Endothelial cell of hepatic sinusoid (primary cell): ENCODE results near the gene TMEM9B.

Source experiments
- in situ Hi-C: cut with HindIII; loops from 2 replicates; pipeline ENCODE4 v1.10.0; 2017; ENCODE audit warnings: low sequenced_read_pairs

The TMEM9B gene

GRCh38 chr11:8973121-8973520, 8.9 kb upstream of the TMEM9B start:
- in situ Hi-C loops: no loop called here

- in situ Hi-C loops: no loop called here
Observed at GRCh38 chr11:8971924-8972316, 7.7 kb upstream of the TMEM9B start.

- in situ Hi-C loops: no loop called here
Observed at GRCh38 chr11:8971196-8971923, 7.1 kb upstream of the TMEM9B start.

GRCh38 chr11:8967184-8967583, 2.9 kb upstream of the TMEM9B start:
- in situ Hi-C loops: no loop called here

GRCh38 chr11:8963569-8964323, 496 bp downstream of the TMEM9B start:
- in situ Hi-C loops: no loop called here

GRCh38 chr11:8962841-8963240, 1.4 kb downstream of the TMEM9B start:
- in situ Hi-C loops: no loop called here

- in situ Hi-C loops: no loop called here
Observed at GRCh38 chr11:8961401-8961800, 2.8 kb downstream of the TMEM9B start.

GRCh38 chr11:8959546-8960166, 4.6 kb downstream of the TMEM9B start:
- in situ Hi-C loops: no loop called here

- in situ Hi-C loops: no loop called here
Observed at GRCh38 chr11:8956860-8957259, 7.4 kb downstream of the TMEM9B start.

GRCh38 chr11:8948886-8949285, 15.4 kb downstream of the TMEM9B start:
- in situ Hi-C loops: loop anchor here (5.0 kb wide), 1 partner anchor 62 kb away; no protein-coding TSS in a partner anchor

- in situ Hi-C loops: loop anchor here (5.0 kb wide), 1 partner anchor 60 kb away; no protein-coding TSS in a partner anchor
Observed at GRCh38 chr11:8947230-8947943, 16.9 kb downstream of the TMEM9B start.

- in situ Hi-C loops: no loop called here
Observed at GRCh38 chr11:8942518-8943066, 21.6 kb downstream of the TMEM9B start, which contains the start of gene ASCL3. Gene ASCL3, minus strand, starts transcription at chr11:8943016. Its CDS starts 4,855 bp downstream, at chr11:8938161.

- in situ Hi-C loops: no loop called here
Observed at GRCh38 chr11:8941341-8942103, 22.7 kb downstream of the TMEM9B start.

- in situ Hi-C loops: loop anchor here (5.0 kb wide), 1 partner anchor 105 kb away; no protein-coding TSS in a partner anchor
Observed at GRCh38 chr11:8937659-8938058, 26.6 kb downstream of the TMEM9B start.

GRCh38 chr11:8937159-8937558, 27.1 kb downstream of the TMEM9B start:
- in situ Hi-C loops: loop anchor here (5.0 kb wide), 1 partner anchor 105 kb away; no protein-coding TSS in a partner anchor

- in situ Hi-C loops: loop anchor here (5.0 kb wide), 1 partner anchor 103 kb away; no protein-coding TSS in a partner anchor
Observed at GRCh38 chr11:8935789-8936188, 28.5 kb downstream of the TMEM9B start.

GRCh38 chr11:8934742-8935488, 29.3 kb downstream of the TMEM9B start:
- in situ Hi-C loops: loop anchor here (5.0 kb wide), 1 partner anchor 103 kb away; no protein-coding TSS in a partner anchor

- in situ Hi-C loops: no loop called here
Observed at GRCh38 chr11:8933931-8934330, 30.3 kb downstream of the TMEM9B start.
